GM12878 (cell line): ENCODE data around the gene CAMK2D. TPM values are rescaled to one million over a fixed set of nuclear protein-coding genes. Genes with fewer than 3 reads are reported as not detected.

Experiments
- ATAC-seq: fragments of 200-7000 bp; cut with Tn5 transposase; 3 replicates; pipeline ENCODE4 v1.9.1; 2020; ENCODE audit warnings: mild to moderate bottlenecking, moderate library complexity
- BruUV-seq: library from RNA; stranded (reverse); fragments of 400-500 nt; replicated peaks from 2 replicates; lab custom pipeline; 2021; lab: Mats Ljungman, UMichigan
- CTCF ChIA-PET: fragments of 300-600 bp; sonication (Branson Sonifier 250); formaldehyde crosslinking; extraction: SDS; loops from one replicate; lab custom pipeline; 2021; ENCODE audit warnings: inconsistent platforms; lab: Yijun Ruan, JAX
- POLR2A ChIA-PET: fragments of 350-600 bp; formaldehyde crosslinking; extraction: SDS; loops from one replicate; lab custom pipeline; 2021; ENCODE audit warnings: inconsistent platforms; lab: Charles Lee
- RAD21 ChIA-PET: fragments of 300-600 bp; sonication (Branson Sonifier 250); formaldehyde crosslinking; loops from one replicate; lab custom pipeline; 2023; ENCODE audit warnings: antibody characterized with exemption; ENCODE audit not compliant: unreplicated experiment; lab: Charles Lee
- SMC1A ChIA-PET: fragments of 300-600 bp; sonication (Branson Sonifier 250); formaldehyde crosslinking; loops from one replicate; lab custom pipeline; 2023; ENCODE audit not compliant: unreplicated experiment, uncharacterized antibody; lab: Charles Lee
- DNase-seq: peaks from one replicate; pipeline ENCODE4 v3.0.0-alpha.2; 2011; ENCODE audit warnings: low read depth, low spot score
- FAIRE-seq: peaks from 3 replicates; lab custom pipeline; 2011; peaks lifted over from hg19 to GRCh38; lab: Jason Lieb, UNC
- H2AFZ ChIP-seq: 2 replicates; pipeline ENCODE4 v1.6.0; 2011; ENCODE audit warnings: low read depth, low read length, control low read depth; ENCODE audit not compliant: control insufficient read depth
- H3K27ac ChIP-seq: 2 replicates; pipeline ENCODE4 v1.5.1; 2011; ENCODE audit warnings: control low read depth; ENCODE audit not compliant: control insufficient read depth, insufficient read depth
- H3K27me3 ChIP-seq, 2 experiments: replicated peaks in 1 of 2; 2 replicates each; pipeline versions ENCODE4 v1.6.0 to v1.6.1; 2011; ENCODE audit warnings: low read length in 1 of 2; ENCODE audit not compliant: control insufficient read depth in 2 of 2, insufficient read depth in 2 of 2
- H3K36me3 ChIP-seq, 2 experiments: 2 replicates each; pipeline ENCODE4 v1.5.1; 2011; ENCODE audit warnings: low read length in 1 of 2; ENCODE audit not compliant: control insufficient read depth in 2 of 2, insufficient read depth in 2 of 2
- H3K4me1 ChIP-seq: 2 replicates; pipeline ENCODE4 v1.6.1; 2011; ENCODE audit warnings: mild to moderate bottlenecking, low read length, moderate library complexity, mixed read lengths; ENCODE audit not compliant: control insufficient read depth, insufficient read depth
- H3K4me2 ChIP-seq: 2 replicates; pipeline ENCODE4 v1.6.0; 2011; ENCODE audit warnings: control low read depth; ENCODE audit not compliant: control insufficient read depth, insufficient read depth
- H3K4me3 ChIP-seq: fragments of 200-600 bp; sonication (generic); 2 replicates; pipeline ENCODE4 v1.5.1; 2016
- H3K79me2 ChIP-seq: 2 replicates; pipeline ENCODE4 v1.6.0; 2011; ENCODE audit warnings: low read length; ENCODE audit not compliant: control insufficient read depth, insufficient read depth
- H3K9ac ChIP-seq: 2 replicates; pipeline ENCODE4 v1.8.0; 2011; ENCODE audit warnings: low read length, control low read depth, mixed read lengths; ENCODE audit not compliant: control insufficient read depth, insufficient read depth
- H3K9me3 ChIP-seq: replicated peaks from 3 replicates; pipeline ENCODE4 v1.5.1; 2011; ENCODE audit warnings: mild to moderate bottlenecking, low read length; ENCODE audit not compliant: control insufficient read depth, insufficient read depth
- H4K20me1 ChIP-seq: 2 replicates; pipeline ENCODE4 v1.6.0; 2011; ENCODE audit not compliant: control insufficient read depth, insufficient read depth
- CBFB ChIP-seq: IDR thresholded peaks from 2 replicates; pipeline ENCODE4 v1.6.1; 2016; ENCODE audit warnings: antibody characterized with exemption, low read depth
- CHD2 ChIP-seq: IDR thresholded peaks from 2 replicates; pipeline ENCODE4 v1.6.1; 2011; ENCODE audit warnings: low read depth, low read length, improper control_type of control experiment, borderline replicate concordance
- CREB1 ChIP-seq: IDR thresholded peaks from 2 replicates; pipeline ENCODE4 v1.6.1; 2012; ENCODE audit warnings: low read depth, mild to moderate bottlenecking, inconsistent platforms
- LARP7 ChIP-seq: fragments of 450-650 bp; IDR thresholded peaks from 2 replicates; pipeline ENCODE4 v1.6.1; 2017; ENCODE audit warnings: mild to moderate bottlenecking
- MEF2A ChIP-seq: IDR thresholded peaks from 2 replicates; pipeline ENCODE4 v1.6.1; 2011; ENCODE audit warnings: low read depth, mild to moderate bottlenecking, low read length, moderate library complexity; ENCODE audit not compliant: insufficient read depth
- SREBF1 ChIP-seq: IDR thresholded peaks from 2 replicates; pipeline ENCODE4 v1.6.1; 2012; ENCODE audit warnings: mild to moderate bottlenecking, low read length
- USF2 ChIP-seq: IDR thresholded peaks from 2 replicates; pipeline ENCODE4 v1.6.1; 2011; ENCODE audit warnings: low read depth, low read length, improper control_type of control experiment, borderline replicate concordance
- WRNIP1 ChIP-seq: IDR thresholded peaks from 2 replicates; pipeline ENCODE4 v1.6.1; 2011; ENCODE audit warnings: low read depth, low read length, improper control_type of control experiment, borderline replicate concordance
- ZNF622 ChIP-seq: fragments of 450-650 bp; IDR thresholded peaks from 2 replicates; pipeline ENCODE4 v1.6.1; 2017; ENCODE audit warnings: mild to moderate bottlenecking, inconsistent platforms
- WGBS: methylation state at CpG from one replicate; pipeline ENCODE4 v1.1.6; 2016; ENCODE audit warnings: low lambda C conversion rate; ENCODE audit not compliant: insufficient replicate concordance, insufficient coverage; ENCODE audit errors: missing lambda C conversion rate; 5-methylcytosine and 5-hydroxymethylcytosine counted together
- in situ Hi-C: fragments of 300-500 bp; cut with MboI; formaldehyde crosslinking; loops from 9 replicates; pipeline ENCODE4 v1.14.3; 2018; ENCODE audit warnings: mixed read lengths
- intact Hi-C: fragments of 100-400 bp; cut with micrococcal nuclease; formaldehyde crosslinking; loops from one replicate; pipeline ENCODE4 v1.14.2; 2022; ENCODE audit not compliant: unreplicated experiment
- polyA plus RNA-seq, 11 experiments: library from polyadenylated mRNA; depleted of rRNA in 4 of 11; unstranded in 6 of 11; stranded (reverse) in 5 of 11; fragments of >200 nt; fragmentation: Nextera tagmentation in 4 of 11; fragmentation: Illumina TruSeq in 1 of 11; extraction: Ambion mirVana in 4 of 11; extraction: Trizol in 1 of 11; gene quantifications; 1 replicate in 1 of 11; 2 replicates in 10 of 11; pipeline versions ENCODE4 v1.2.1 to v1.2.3, GENCODE V29; 2011 to 2016; ENCODE audit warnings: inconsistent platforms in 2 of 11, missing spikeins in 2 of 11, low read depth in 1 of 11
- total RNA-seq, 4 experiments: library from RNA; depleted of rRNA in 3 of 4; stranded (reverse); fragments of >200 nt in 3 of 4; fragmentation: Illumina TruSeq in 1 of 4; extraction: Trizol in 1 of 4; gene quantifications; 2 replicates each; pipeline versions ENCODE4 v1.2.1 to v1.2.3, GENCODE V29; 2013 to 2021
- TF ChIP-seq, protein P1 (sequence below): IDR thresholded peaks from 2 replicates; pipeline ENCODE4 v1.6.1; 2012; ENCODE audit warnings: mild to moderate bottlenecking, low read depth, low read length
- TF ChIP-seq, protein P2 (sequence below): fragments of 450-650 bp; IDR thresholded peaks from 2 replicates; pipeline ENCODE4 v1.6.1; 2018; ENCODE audit warnings: borderline replicate concordance, mild to moderate bottlenecking; ENCODE audit not compliant: partially characterized antibody
- TF ChIP-seq, protein P3 (sequence below): fragments of 450-650 bp; formaldehyde crosslinking; IDR thresholded peaks from 2 replicates; pipeline ENCODE4 v1.5.0; 2022; ENCODE audit warnings: mild to moderate bottlenecking, missing genetic modification characterization

The CAMK2D gene
- total and polyA plus RNA-seq, 10 of the 15 experiments (the other 5 are each of a cell fraction or from before 2014, with no cell fraction given), result 6.9 to 88.5 (median 12.9) TPM

GRCh38 chr4:113699772-113700171 is 61.8 kb downstream of the CAMK2D start (continued):
- TF ChIP-seq, protein P1, sequence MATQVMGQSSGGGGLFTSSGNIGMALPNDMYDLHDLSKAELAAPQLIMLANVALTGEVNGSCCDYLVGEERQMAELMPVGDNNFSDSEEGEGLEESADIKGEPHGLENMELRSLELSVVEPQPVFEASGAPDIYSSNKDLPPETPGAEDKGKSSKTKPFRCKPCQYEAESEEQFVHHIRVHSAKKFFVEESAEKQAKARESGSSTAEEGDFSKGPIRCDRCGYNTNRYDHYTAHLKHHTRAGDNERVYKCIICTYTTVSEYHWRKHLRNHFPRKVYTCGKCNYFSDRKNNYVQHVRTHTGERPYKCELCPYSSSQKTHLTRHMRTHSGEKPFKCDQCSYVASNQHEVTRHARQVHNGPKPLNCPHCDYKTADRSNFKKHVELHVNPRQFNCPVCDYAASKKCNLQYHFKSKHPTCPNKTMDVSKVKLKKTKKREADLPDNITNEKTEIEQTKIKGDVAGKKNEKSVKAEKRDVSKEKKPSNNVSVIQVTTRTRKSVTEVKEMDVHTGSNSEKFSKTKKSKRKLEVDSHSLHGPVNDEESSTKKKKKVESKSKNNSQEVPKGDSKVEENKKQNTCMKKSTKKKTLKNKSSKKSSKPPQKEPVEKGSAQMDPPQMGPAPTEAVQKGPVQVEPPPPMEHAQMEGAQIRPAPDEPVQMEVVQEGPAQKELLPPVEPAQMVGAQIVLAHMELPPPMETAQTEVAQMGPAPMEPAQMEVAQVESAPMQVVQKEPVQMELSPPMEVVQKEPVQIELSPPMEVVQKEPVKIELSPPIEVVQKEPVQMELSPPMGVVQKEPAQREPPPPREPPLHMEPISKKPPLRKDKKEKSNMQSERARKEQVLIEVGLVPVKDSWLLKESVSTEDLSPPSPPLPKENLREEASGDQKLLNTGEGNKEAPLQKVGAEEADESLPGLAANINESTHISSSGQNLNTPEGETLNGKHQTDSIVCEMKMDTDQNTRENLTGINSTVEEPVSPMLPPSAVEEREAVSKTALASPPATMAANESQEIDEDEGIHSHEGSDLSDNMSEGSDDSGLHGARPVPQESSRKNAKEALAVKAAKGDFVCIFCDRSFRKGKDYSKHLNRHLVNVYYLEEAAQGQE, result no peak
- TF ChIP-seq WRNIP1 (no peak), USF2 (no peak), CBFB (no peak), LARP7 (no peak), CHD2 (no peak), SREBF1 (no peak)

DNA sequence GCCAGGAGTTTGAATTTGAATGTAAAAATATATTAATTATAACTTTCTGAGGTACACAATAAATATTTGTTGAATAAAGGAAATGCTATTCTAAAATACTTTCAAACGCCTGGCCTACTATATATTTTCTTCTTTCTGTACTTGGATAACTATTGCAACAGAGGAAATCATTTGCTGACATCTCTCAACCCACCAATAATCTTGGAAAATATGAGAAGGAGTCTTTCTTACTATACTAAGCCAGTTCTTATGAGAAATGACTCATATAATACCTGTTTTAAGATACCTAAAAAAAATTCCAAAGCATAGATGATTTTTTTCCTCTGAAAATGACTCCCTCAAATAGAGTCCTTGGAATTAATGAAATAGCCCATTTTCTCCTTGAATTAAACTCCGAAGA is 64.1 kb downstream of the CAMK2D start:
- ATAC-seq (no peak), DNase-seq (no peak), FAIRE-seq (no peak)
- in situ Hi-C loops, result no loop called here
- no peak overlapping the region for H3K4me2 ChIP-seq
- intact Hi-C loops, result no loop called here
- H4K20me1 ChIP-seq, result no peaks in the 10 kb centered on the region
- BruUV-seq, result no TSS peak
- CTCF ChIA-PET, result no interaction called here
- H3K4me1 ChIP-seq, result peaks cover 10% of the 10 kb centered on the region; the same call in 1 of the 2 replicates
- no peaks in the 10 kb centered on the region; a peak in 2 of 4 replicates for H3K36me3 ChIP-seq
- H2AFZ ChIP-seq, result no peak overlapping the region
- SMC1A ChIA-PET, result interaction anchor here (1.1 to 4.2 kb wide), 3 partner anchors 8 to 19 kb away, joined by 6 to 27 read pairs (median 10); no protein-coding TSS in a partner anchor
- RAD21 ChIA-PET, result no interaction called here
- H3K79me2 ChIP-seq, result peaks cover 17% of the 10 kb centered on the region
- POLR2A ChIA-PET, result no interaction called here
- H3K27me3 ChIP-seq, result no peaks in the 10 kb centered on the region
- no peak overlapping the region for H3K4me3 ChIP-seq
- H3K27ac ChIP-seq, result no peak overlapping the region
- WGBS, result 62% methylated on average over 2 of the region's 2 CpGs
- H3K9ac ChIP-seq, result no peak overlapping the region
- no peaks in the 10 kb centered on the region for H3K9me3 ChIP-seq
- TF ChIP-seq CREB1 (no peak), ZNF622 (no peak), MEF2A (no peak)
- TF ChIP-seq, protein P2, sequence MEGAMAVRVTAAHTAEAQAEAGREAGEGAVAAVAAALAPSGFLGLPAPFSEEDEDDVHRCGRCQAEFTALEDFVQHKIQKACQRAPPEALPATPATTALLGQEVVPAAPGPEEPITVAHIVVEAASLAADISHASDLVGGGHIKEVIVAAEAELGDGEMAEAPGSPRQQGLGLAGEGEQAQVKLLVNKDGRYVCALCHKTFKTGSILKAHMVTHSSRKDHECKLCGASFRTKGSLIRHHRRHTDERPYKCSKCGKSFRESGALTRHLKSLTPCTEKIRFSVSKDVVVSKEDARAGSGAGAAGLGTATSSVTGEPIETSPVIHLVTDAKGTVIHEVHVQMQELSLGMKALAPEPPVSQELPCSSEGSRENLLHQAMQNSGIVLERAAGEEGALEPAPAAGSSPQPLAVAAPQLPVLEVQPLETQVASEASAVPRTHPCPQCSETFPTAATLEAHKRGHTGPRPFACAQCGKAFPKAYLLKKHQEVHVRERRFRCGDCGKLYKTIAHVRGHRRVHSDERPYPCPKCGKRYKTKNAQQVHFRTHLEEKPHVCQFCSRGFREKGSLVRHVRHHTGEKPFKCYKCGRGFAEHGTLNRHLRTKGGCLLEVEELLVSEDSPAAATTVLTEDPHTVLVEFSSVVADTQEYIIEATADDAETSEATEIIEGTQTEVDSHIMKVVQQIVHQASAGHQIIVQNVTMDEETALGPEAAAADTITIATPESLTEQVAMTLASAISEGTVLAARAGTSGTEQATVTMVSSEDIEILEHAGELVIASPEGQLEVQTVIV, result no peak
- TF ChIP-seq, protein P3, sequence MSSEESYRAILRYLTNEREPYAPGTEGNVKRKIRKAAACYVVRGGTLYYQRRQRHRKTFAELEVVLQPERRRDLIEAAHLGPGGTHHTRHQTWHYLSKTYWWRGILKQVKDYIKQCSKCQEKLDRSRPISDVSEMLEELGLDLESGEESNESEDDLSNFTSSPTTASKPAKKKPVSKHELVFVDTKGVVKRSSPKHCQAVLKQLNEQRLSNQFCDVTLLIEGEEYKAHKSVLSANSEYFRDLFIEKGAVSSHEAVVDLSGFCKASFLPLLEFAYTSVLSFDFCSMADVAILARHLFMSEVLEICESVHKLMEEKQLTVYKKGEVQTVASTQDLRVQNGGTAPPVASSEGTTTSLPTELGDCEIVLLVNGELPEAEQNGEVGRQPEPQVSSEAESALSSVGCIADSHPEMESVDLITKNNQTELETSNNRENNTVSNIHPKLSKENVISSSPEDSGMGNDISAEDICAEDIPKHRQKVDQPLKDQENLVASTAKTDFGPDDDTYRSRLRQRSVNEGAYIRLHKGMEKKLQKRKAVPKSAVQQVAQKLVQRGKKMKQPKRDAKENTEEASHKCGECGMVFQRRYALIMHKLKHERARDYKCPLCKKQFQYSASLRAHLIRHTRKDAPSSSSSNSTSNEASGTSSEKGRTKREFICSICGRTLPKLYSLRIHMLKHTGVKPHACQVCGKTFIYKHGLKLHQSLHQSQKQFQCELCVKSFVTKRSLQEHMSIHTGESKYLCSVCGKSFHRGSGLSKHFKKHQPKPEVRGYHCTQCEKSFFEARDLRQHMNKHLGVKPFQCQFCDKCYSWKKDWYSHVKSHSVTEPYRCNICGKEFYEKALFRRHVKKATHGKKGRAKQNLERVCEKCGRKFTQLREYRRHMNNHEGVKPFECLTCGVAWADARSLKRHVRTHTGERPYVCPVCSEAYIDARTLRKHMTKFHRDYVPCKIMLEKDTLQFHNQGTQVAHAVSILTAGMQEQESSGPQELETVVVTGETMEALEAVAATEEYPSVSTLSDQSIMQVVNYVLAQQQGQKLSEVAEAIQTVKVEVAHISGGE, result no peak
